ENCODE measurements around the gene CEP170B.
"Not testable (repeated sequence)": the region's sequence is repeated elsewhere in the genome, so short reads cannot be mapped to it uniquely, and the experiment has no call there.

The CEP170B gene

GRCh38 chr14:104892531-104893434, 27.7 kb downstream of the CEP170B start:
- no peak for DNase-seq

GRCh38 chr14:104893435-104894207, 28.6 kb downstream of the CEP170B start:
- no peak for DNase-seq

- no peak for DNase-seq
These were observed 29.5 kb downstream of the CEP170B start for GRCh38 chr14:104894331-104895206.

DNA sequence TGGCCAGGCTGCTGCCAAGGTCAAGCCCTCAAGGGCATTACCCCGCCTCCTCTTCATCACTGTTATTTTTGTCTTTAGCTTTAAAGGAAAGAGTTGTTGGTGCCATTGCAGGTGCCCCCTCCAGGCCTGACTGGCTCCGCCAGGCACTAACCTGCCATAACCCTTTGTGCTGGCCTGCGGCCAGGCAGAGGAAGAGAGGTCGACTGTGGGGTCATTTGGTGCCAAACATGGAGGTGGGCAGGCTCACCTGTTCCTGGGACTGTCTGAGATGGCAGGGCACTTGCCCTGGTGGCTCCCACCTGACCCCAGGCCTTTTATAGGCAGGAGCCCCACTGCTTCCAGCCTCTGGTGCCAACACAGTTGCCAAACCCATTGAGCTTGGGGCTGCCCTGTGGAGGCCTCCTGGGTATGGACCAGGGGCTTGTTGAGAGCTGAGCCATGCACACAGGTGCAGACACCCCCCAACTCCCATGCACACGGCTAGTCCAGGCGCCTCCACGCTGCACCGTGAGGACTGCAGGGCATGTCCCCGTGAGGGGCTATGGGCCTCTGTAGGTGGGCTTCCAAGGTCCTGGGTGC, 30.2 kb downstream of the CEP170B start:
- DNase-seq = no peak

- DNase-seq = no peak
These were observed 31.0 kb downstream of the CEP170B start for GRCh38 chr14:104895786-104896661.

DNA sequence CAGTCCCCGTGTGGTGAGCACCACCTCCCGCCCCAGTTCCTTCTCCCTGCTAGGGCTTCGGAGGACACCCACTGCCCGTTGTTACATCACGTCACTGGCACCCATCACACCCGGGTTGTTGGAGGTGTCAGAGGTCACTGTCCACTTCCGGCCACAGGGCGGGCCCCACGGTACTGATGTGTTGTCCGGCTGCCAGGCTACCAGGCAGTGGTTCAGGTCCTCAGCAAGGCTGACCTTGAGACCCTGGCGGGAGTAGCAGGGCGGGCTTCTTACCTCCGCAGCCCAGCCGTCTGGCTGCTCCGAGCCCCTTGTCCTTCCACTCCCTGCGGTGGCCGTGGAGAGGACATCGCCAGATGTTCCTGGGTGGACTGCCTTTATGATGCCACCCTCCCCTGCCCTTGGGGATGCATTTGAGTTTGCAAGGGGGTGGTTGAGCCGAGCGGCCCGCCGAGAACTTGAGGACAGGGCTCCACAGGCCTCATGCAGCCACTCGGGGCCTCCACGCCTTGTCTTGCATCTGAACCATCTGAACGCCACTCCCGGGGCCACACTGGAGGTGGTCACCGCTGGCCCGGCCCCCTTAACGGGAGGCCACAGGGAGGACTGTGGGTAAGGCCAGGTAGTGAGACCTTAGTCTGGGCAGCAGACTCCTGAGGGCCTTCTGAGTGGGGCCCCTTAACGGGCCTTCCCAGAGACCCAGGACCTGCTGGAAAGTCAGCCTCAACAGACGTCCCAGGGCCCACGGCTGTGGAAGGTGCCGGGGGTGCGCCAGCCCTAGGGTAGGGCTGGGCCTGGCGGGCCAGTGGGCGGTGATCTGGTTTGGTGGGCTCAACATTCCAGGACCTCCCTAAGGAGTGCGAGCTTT, 32.5 kb downstream of the CEP170B start:
- no peak for DNase-seq

GRCh38 chr14:104898195-104898558, 33.1 kb downstream of the CEP170B start:
- DNase-seq = no peak

GRCh38 chr14:104898870-104899510, 33.9 kb downstream of the CEP170B start:
- DNase-seq = no peak

DNA sequence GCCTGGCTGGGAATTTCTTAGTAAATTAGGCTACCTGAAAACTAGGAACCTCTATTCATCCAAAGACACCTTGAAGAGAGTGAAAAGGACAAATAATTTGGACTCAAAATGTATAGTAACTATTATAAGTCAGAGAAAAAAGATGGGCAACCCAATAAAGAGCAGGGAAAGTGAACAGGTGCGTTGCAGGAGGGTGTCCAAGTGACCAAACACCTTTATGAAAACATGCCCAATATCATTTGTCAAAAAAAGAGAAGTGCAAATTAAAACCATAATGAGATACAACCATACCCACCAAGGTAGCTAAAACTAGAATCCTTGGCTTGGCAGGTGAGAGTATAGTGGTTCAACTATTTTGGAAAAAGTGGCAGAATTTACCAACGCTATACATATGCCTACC, 34.7 kb downstream of the CEP170B start:
- no peak for DNase-seq

DNA sequence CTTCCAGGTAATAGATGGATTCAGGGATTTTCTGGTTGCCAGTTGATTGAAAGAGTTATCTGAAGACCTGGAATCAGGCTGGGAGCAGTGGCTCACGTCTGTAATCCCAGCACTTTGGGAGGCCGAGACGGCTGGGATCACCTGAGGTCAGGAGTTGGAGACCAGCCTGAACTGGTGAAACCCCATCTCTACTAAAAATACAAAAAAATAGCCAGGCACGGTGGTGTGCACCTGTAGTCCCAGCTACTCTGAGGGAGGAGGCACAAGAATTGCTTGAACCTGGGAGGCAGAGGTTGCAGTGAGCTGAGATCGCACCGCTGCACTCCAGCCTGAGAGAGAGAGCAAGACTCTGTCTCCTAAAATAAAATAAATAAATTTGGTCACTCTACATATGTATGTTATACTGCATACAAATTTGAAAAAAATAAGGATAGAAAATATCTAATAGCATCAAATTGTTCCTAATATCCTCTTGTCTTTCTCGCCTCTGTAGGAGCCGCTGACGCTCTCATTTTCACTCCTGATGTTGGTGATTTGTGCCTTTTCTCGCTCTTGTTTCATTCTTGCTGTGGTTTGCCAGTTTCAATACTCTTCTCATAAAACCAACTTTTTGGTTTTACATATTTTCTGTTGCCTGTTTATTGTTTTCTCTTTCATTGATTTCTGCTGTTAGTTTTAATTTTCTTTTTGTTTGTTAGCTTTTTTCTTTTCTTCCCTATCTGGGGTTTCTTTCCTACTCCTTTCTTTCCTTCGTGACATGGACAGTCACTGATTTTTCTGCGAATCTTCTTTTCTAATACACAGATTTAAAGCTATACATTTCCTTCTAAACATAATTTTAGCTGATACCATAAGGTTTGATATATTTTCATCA, 35.8 kb downstream of the CEP170B start:
- no peak for DNase-seq

- no peak for DNase-seq
These were observed 38.9 kb downstream of the CEP170B start for GRCh38 chr14:104903990-104904389.

DNA sequence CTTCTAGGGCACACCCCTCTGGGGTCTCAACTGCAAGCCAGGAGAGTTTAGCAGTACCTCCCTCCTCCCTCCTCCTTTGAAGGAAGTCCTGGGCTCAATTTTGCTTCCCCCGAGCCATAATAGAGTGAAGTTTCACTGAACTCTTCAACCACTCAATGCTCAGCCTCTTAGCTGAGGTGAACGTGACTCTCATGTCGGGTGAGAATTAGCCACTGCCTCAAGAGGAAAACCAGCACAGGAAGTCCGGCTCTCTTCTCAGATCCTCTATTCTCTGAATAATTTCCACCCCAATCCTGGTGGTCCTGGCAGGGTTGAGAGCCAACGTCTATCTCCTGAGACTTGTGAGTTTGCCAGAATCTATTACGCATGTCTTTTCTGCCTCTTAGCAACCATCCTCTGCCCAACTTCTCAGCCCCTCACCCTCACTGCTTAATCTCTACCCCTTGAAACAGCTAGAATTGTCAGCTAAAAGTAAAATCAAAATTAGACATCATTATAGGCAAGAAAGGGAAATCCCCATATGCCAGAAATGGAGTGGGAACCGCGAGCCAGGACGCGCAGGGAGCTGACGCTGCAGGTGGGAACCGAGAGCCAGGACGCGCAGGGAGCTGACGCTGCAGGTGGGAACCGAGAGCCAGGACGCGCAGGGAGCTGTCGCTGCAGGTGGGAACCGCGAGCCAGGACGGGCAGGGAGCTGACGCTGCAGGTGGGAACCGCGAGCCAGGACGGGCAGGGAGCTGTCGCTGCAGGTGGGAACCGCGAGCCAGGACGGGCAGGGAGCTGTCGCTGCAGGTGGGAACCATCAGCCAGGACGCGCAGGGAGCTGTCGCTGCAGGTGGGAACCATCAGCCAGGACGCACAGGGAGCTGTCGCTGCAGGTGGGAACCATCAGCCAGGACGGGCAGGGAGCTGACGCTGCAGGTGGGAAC, 39.8 kb downstream of the CEP170B start:
- DNase-seq = not testable (repeated sequence)

DNA sequence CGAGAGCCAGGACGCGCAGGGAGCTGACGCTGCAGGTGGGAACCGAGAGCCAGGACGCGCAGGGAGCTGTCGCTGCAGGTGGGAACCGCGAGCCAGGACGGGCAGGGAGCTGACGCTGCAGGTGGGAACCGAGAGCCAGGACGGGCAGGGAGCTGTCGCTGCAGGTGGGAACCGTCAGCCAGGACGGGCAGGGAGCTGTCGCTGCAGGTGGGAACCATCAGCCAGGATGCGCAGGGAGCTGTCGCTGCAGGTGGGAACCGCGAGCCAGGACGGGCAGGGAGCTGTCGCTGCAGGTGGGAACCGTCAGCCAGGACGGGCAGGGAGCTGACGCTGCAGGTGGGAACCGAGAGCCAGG, 40.5 kb downstream of the CEP170B start:
- not testable (repeated sequence) for DNase-seq

- no peak for DNase-seq
These were observed 43.2 kb downstream of the CEP170B start for GRCh38 chr14:104908303-104908702.

GRCh38 chr14:104912053-104912452, 47.0 kb downstream of the CEP170B start:
- no peak for DNase-seq

DNA sequence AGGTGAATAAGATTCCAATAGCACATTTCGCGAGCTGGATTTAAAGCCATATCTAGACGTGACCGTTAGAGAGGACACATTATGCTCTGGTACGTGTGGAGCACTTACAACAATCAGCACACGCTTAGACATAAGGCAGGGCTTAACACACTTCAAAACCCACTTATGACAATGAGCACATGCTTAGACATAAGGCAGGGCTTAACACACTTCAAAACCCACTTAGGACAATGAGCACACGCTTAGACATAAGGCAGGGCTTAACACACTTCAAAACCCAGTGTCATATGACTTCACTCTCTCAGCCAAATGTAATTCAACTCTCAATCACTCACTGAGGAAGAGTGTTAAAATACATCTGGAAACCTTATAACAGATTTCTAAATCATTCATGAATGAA, 48.4 kb downstream of the CEP170B start:
- no peak for DNase-seq

DNA sequence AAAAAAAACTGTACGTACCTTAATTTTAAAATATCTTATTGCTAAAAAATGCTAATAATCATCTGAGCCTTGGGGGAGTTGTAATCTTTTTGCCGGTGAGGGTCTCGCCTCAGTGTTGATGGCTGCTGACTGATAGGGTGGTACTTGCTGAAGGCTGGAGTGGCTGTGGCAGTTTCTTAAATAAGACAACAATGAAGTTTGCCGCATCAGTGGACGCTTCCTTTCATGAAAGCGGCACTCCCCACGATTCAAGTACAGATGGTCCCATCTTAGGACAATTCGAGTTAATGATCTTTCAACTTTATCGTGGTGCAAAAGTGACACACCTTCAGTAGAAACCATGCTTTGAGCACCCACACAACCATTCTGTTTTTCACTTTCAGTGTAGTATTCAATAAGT, 52.0 kb downstream of the CEP170B start:
- DNase-seq = no peak

- no peak for DNase-seq
These were observed 52.9 kb downstream of the CEP170B start for GRCh38 chr14:104917993-104918392.

Data from HCEC 1CT (cell line).